HEK293 (cell line): ENCODE data around the gene SNAPC2.
A peak's percentile ranks its signal among the peaks of the same experiment; 100 is the strongest.

ENCODE experiments used
- CTCF ChIA-PET: fragments of 350-600 bp; formaldehyde crosslinking; extraction: SDS; loops from one replicate; lab custom pipeline; 2021; ENCODE audit warnings: antibody characterized with exemption; lab: Yijun Ruan, JAX
- POLR2A ChIA-PET: fragments of 300-600 bp; formaldehyde crosslinking; extraction: SDS; loops from one replicate; lab custom pipeline; 2020; ENCODE audit warnings: antibody characterized with exemption, inconsistent platforms; lab: Yijun Ruan, JAX
- H3K27ac ChIP-seq: fragments of 200-500 bp; sonication (Bioruptor generic); 2 replicates; pipeline ENCODE4 v1.5.1; 2014; ENCODE audit warnings: low read depth, low read length, control low read depth, inconsistent platforms; ENCODE audit errors: extremely low read depth
- H3K36me3 ChIP-seq, 2 experiments: fragments of 200-500 bp in 1 of 2; sonication (Bioruptor generic) in 1 of 2; 1 replicate in 1 of 2; 2 replicates in 1 of 2; pipeline ENCODE4 v1.5.1; 2014 to 2017; ENCODE audit warnings: inconsistent platforms in 2 of 2, low read length in 2 of 2; ENCODE audit not compliant: control insufficient read depth in 2 of 2, insufficient read depth in 1 of 2
- H3K4me1 ChIP-seq: fragments of 200-500 bp; sonication (Bioruptor generic); 2 replicates; pipeline ENCODE4 v1.5.1; 2014; ENCODE audit warnings: mild to moderate bottlenecking, low read length, inconsistent platforms; ENCODE audit not compliant: control insufficient read depth, insufficient read depth
- H3K4me3 ChIP-seq: 2 replicates; pipeline ENCODE4 v1.5.1; 2011; ENCODE audit warnings: low read depth, mild to moderate bottlenecking, control low read depth, low read length, moderate library complexity
- H3K9me3 ChIP-seq: fragments of 200-500 bp; sonication (Bioruptor generic); 2 replicates; pipeline ENCODE4 v1.5.1; 2014; ENCODE audit warnings: low read depth, low read length, inconsistent platforms; ENCODE audit not compliant: control insufficient read depth, insufficient read depth
- FEZF1 ChIP-seq: fragments of 450-650 bp; formaldehyde crosslinking; IDR thresholded peaks from 2 replicates; pipeline ENCODE4 v1.5.1; 2016; ENCODE audit warnings: missing biosample characterization, missing genetic modification characterization
- HIC1 ChIP-seq: fragments of 450-650 bp; formaldehyde crosslinking; IDR thresholded peaks from 2 replicates; pipeline ENCODE4 v1.5.1; 2016; ENCODE audit warnings: missing biosample characterization, missing genetic modification characterization
- KLF1 ChIP-seq: fragments of 450-650 bp; formaldehyde crosslinking; IDR thresholded peaks from 2 replicates; pipeline ENCODE4 v1.5.1; 2016; ENCODE audit warnings: missing biosample characterization, missing genetic modification characterization
- KLF9 ChIP-seq: fragments of 450-650 bp; formaldehyde crosslinking; IDR thresholded peaks from 2 replicates; pipeline ENCODE4 v1.5.1; 2016; ENCODE audit warnings: missing biosample characterization, missing genetic modification characterization, low read depth
- PRDM2 ChIP-seq: fragments of 450-650 bp; formaldehyde crosslinking; IDR thresholded peaks from 2 replicates; pipeline ENCODE4 v1.5.1; 2016; ENCODE audit warnings: missing biosample characterization, missing genetic modification characterization, borderline replicate concordance
- ZBTB48 ChIP-seq: fragments of 450-650 bp; formaldehyde crosslinking; IDR thresholded peaks from 2 replicates; pipeline ENCODE4 v1.5.1; 2016; ENCODE audit warnings: missing biosample characterization, missing genetic modification characterization
- ZIC2 ChIP-seq: fragments of 450-650 bp; formaldehyde crosslinking; IDR thresholded peaks from 2 replicates; pipeline ENCODE4 v1.5.1; 2016; ENCODE audit warnings: missing biosample characterization, missing genetic modification characterization
- ZNF223 ChIP-seq: fragments of 450-650 bp; formaldehyde crosslinking; IDR thresholded peaks from 2 replicates; pipeline ENCODE4 v1.5.1; 2016; ENCODE audit warnings: missing biosample characterization, missing genetic modification characterization
- ZNF354C ChIP-seq: fragments of 450-650 bp; formaldehyde crosslinking; IDR thresholded peaks from 2 replicates; pipeline ENCODE4 v1.5.1; 2016; ENCODE audit warnings: missing biosample characterization, missing genetic modification characterization, low read depth, borderline replicate concordance
- ZNF548 ChIP-seq: fragments of 450-650 bp; formaldehyde crosslinking; IDR thresholded peaks from 2 replicates; pipeline ENCODE4 v1.5.1; 2016; ENCODE audit warnings: missing biosample characterization, missing genetic modification characterization
- ZNF560 ChIP-seq: fragments of 450-650 bp; formaldehyde crosslinking; IDR thresholded peaks from 2 replicates; pipeline ENCODE4 v1.5.1; 2017; ENCODE audit warnings: missing biosample characterization, missing genetic modification characterization, borderline replicate concordance
- ZNF600 ChIP-seq: fragments of 450-650 bp; formaldehyde crosslinking; IDR thresholded peaks from 2 replicates; pipeline ENCODE4 v1.5.1; 2016; ENCODE audit warnings: missing biosample characterization, missing genetic modification characterization
- ZNF623 ChIP-seq: fragments of 450-650 bp; formaldehyde crosslinking; IDR thresholded peaks from 2 replicates; pipeline ENCODE4 v1.5.1; 2016; ENCODE audit warnings: missing biosample characterization, missing genetic modification characterization
- ZNF664 ChIP-seq: fragments of 450-650 bp; formaldehyde crosslinking; IDR thresholded peaks from 2 replicates; pipeline ENCODE4 v1.5.1; 2016; ENCODE audit warnings: missing biosample characterization, missing genetic modification characterization
- TF ChIP-seq, protein P1 (sequence below): fragments of 450-650 bp; formaldehyde crosslinking; IDR thresholded peaks from 2 replicates; pipeline ENCODE4 v1.5.1; 2017; ENCODE audit warnings: missing biosample characterization, missing genetic modification characterization
- TF ChIP-seq, protein P2 (sequence below): fragments of 450-650 bp; formaldehyde crosslinking; IDR thresholded peaks from 2 replicates; pipeline ENCODE4 v1.5.1; 2017; ENCODE audit warnings: missing biosample characterization, mild to moderate bottlenecking, missing genetic modification characterization, moderate library complexity
- TF ChIP-seq, protein P3 (sequence below): fragments of 450-650 bp; formaldehyde crosslinking; IDR thresholded peaks from 2 replicates; pipeline ENCODE4 v1.5.1; 2016; ENCODE audit warnings: missing biosample characterization, missing genetic modification characterization
- TF ChIP-seq, protein P4 (sequence below): fragments of 450-650 bp; formaldehyde crosslinking; IDR thresholded peaks from 2 replicates; pipeline ENCODE4 v1.5.1; 2016; ENCODE audit warnings: missing biosample characterization, missing genetic modification characterization

Gene SNAPC2

GRCh38 chr19:7914598-7915045 lies 5.5 kb upstream of the SNAPC2 start, which contains the start of gene TGFBR3L:
Gene TGFBR3L (plus strand): TSS chr19:7914830.
- H3K4me3 ChIP-seq, result no peak within 1 kb of the TSS
- ChIA-PET CTCF (interaction anchor here (0.7 kb wide), 2 partner anchors 62 to 163 kb away, joined by 3 read pairs; no protein-coding TSS in a partner anchor), POLR2A (interaction anchor here (0.5 to 1.8 kb wide), 3 partner anchors 11 to 24 kb away, joined by 3 to 12 read pairs (median 3); partner anchors contain the start of gene MAP2K7)
- no peak within 1 kb of the TSS for H3K27ac ChIP-seq
- no peaks in the 10 kb centered on the region for H3K9me3 ChIP-seq
- peaks cover 0 to 27% of the 10 kb centered on the region in 2 experiments; a peak in 2 of 3 replicates for H3K36me3 ChIP-seq
- no peaks in the 10 kb centered on the region; the same call in 1 of the 2 replicates for H3K4me1 ChIP-seq
- TF ChIP-seq ZNF664 (tag by site-specific recombination), result no peak
- TF ChIP-seq ZIC2 (tag by site-specific recombination), result peak; percentile 14; the same call in 1 of the 2 replicates
- TF ChIP-seq HIC1 (tag by site-specific recombination), result peak; percentile 82
- TF ChIP-seq ZNF600 (tag by site-specific recombination), result peak; percentile 97
- TF ChIP-seq, protein P1, sequence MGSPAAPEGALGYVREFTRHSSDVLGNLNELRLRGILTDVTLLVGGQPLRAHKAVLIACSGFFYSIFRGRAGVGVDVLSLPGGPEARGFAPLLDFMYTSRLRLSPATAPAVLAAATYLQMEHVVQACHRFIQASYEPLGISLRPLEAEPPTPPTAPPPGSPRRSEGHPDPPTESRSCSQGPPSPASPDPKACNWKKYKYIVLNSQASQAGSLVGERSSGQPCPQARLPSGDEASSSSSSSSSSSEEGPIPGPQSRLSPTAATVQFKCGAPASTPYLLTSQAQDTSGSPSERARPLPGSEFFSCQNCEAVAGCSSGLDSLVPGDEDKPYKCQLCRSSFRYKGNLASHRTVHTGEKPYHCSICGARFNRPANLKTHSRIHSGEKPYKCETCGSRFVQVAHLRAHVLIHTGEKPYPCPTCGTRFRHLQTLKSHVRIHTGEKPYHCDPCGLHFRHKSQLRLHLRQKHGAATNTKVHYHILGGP (tag by site-specific recombination), result no peak
- peak; percentile 85 for TF ChIP-seq ZBTB48 (tag by site-specific recombination)

DNA sequence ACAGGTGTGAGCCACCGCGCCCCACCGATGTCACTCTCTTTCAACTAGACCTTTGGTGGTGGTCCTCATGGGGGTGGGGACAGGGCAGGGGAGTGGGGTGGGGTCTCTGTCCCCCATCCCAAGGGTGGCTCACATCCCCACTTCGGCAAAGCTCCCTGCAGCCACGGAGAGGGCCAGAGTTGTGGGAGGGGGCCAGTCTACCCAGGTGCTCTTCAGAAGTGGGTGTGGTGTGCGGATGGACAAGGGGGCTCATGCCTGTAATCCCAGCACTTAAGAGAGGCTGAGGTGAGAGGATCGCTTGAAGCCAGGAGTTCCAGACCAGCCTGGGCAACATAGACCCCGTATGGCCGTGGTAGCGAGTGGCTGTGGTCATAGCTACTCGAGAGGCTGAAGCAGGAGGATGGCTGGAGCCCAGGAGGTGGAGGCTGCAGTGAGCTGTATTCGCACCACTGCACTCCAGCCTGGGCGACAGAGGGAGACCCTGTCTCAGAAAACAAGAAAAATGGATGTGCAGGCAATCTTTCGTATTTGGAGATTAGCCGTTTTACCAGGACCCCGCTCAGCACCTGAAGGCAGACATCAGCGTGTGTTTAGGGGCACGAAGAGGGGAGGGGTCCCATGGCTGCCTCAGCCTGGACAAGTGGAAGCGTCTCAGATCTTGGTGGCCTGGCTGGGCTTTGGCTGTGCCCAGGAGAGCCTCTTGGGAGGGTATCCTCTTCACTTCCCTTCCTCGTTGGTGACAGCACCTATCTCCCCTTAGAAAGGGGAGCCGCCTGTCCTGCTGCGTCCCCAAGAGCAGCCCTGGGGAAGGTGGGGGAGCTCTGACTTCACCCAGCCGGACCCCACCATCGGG lies 4.7 kb upstream of the SNAPC2 start:
- Histone ChIP-seq H3K4me1 (no peaks in the 10 kb centered on the region; the same call in 1 of the 2 replicates), H3K9me3 (no peaks in the 10 kb centered on the region), H3K4me3 (no peak overlapping the region; the same call in 1 of the 2 replicates), H3K27ac (no peak overlapping the region), H3K36me3 (peaks cover 0 to 20% of the 10 kb centered on the region in 2 experiments; a peak in 2 of 3 replicates)
- CTCF ChIA-PET, result interaction anchor here (0.7 to 1.2 kb wide), 5 partner anchors 12 to 164 kb away, joined by 3 to 5 read pairs (median 3); partner anchors contain the start of gene MAP2K7
- POLR2A ChIA-PET, result interaction anchor here (0.5 to 1.8 kb wide), 6 partner anchors 9 to 47 kb away, joined by 3 to 12 read pairs (median 6); partner anchors contain the start of genes LRRC8E, MAP2K7 and TIMM44
- TF ChIP-seq, protein P2, sequence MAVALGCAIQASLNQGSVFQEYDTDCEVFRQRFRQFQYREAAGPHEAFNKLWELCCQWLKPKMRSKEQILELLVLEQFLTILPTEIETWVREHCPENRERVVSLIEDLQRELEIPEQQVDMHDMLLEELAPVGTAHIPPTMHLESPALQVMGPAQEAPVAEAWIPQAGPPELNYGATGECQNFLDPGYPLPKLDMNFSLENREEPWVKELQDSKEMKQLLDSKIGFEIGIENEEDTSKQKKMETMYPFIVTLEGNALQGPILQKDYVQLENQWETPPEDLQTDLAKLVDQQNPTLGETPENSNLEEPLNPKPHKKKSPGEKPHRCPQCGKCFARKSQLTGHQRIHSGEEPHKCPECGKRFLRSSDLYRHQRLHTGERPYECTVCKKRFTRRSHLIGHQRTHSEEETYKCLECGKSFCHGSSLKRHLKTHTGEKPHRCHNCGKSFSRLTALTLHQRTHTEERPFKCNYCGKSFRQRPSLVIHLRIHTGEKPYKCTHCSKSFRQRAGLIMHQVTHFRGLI (tag by site-specific recombination), result no peak
- TF ChIP-seq KLF1 (tag by site-specific recombination) (no peak), ZNF548 (tag by site-specific recombination) (peak; percentile 65; the same call in 1 of the 2 replicates), ZNF354C (tag by site-specific recombination) (no peak), ZNF223 (tag by site-specific recombination) (no peak), KLF9 (peak; percentile 52; the same call in 1 of the 2 replicates), ZNF623 (tag by site-specific recombination) (no peak), PRDM2 (tag by site-specific recombination) (no peak), FEZF1 (no peak), ZNF560 (no peak)
- TF ChIP-seq, protein P3, sequence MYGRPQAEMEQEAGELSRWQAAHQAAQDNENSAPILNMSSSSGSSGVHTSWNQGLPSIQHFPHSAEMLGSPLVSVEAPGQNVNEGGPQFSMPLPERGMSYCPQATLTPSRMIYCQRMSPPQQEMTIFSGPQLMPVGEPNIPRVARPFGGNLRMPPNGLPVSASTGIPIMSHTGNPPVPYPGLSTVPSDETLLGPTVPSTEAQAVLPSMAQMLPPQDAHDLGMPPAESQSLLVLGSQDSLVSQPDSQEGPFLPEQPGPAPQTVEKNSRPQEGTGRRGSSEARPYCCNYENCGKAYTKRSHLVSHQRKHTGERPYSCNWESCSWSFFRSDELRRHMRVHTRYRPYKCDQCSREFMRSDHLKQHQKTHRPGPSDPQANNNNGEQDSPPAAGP (tag by site-specific recombination), result no peak
- TF ChIP-seq, protein P4, sequence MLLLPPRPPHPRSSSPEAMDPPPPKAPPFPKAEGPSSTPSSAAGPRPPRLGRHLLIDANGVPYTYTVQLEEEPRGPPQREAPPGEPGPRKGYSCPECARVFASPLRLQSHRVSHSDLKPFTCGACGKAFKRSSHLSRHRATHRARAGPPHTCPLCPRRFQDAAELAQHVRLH (tag by site-specific recombination), result no peak
